Ovary (tissue), 9 donors: Measurements from ENCODE around the gene LIX1. TPM values are rescaled to one million over a fixed set of nuclear protein-coding genes. Genes with fewer than 3 reads are reported as not detected.
A peak's percentile ranks its signal among the peaks of the same experiment; 100 is the strongest.
"Not testable (repeated sequence)": the region's sequence is repeated elsewhere in the genome, so short reads cannot be mapped to it uniquely, and the experiment has no call there.

Experiments
- DNase-seq, 5 donors: peaks; one replicate each; pipeline ENCODE4 v3.0.0-alpha.2; 2019 to 2020
- H3K27ac ChIP-seq, 2 donors: fragments of 200-600 bp; one replicate each; pipeline versions ENCODE4 v1.5.1 to v1.8.0; 2019 to 2022
- H3K27me3 ChIP-seq: fragments of 200-600 bp; one replicate; pipeline ENCODE4 v1.8.0; 2022
- H3K36me3 ChIP-seq: fragments of 200-600 bp; sonication (generic); one replicate; pipeline ENCODE4 v1.5.1; 2019
- H3K4me1 ChIP-seq: one replicate; pipeline ENCODE4 v1.8.1; 2013; ENCODE audit warnings: mild to moderate bottlenecking, moderate library complexity; ENCODE audit not compliant: insufficient read depth
- H3K4me3 ChIP-seq: fragments of 200-600 bp; sonication (generic); one replicate; pipeline ENCODE4 v1.5.1; 2017
- H3K9me3 ChIP-seq, 2 donors: fragments of 200-600 bp in 1 of 2; sonication (generic) in 1 of 2; one replicate each; pipeline versions ENCODE4 v1.5.1 to v1.8.1; 2013 to 2019; ENCODE audit warnings: mild to moderate bottlenecking in 1 of 2, moderate library complexity in 1 of 2
- CTCF ChIP-seq, 3 donors: fragments of 450-650 bp in 2 of 3; fragments of 200-600 bp in 1 of 3; IDR thresholded peaks; one replicate each; pipeline versions ENCODE4 v1.5.1 to v1.8.0; 2016 to 2022; ENCODE audit warnings: antibody characterized with exemption in 3 of 3, mild to moderate bottlenecking in 1 of 3
- EP300 ChIP-seq: sonication (generic); formaldehyde crosslinking; IDR thresholded peaks from one replicate; pipeline ENCODE4 v1.6.1; 2017; ENCODE audit warnings: antibody characterized with exemption
- POLR2A ChIP-seq: fragments of 450-650 bp; IDR thresholded peaks from one replicate; pipeline ENCODE4 v1.6.1; 2017; ENCODE audit warnings: antibody characterized with exemption, mild to moderate bottlenecking, moderate library complexity
- WGBS, 3 donors: extraction: QIAGEN DNeasy Blood & Tissue Kit in 1 of 3; methylation state at CpG; one replicate each; pipeline versions ENCODE4 v1.1.5 to v1.1.7; 2013 to 2017; 5-methylcytosine and 5-hydroxymethylcytosine counted together
- intact Hi-C, 4 donors: fragments of 100-400 bp; cut with DNase I; formaldehyde crosslinking; loops; one replicate each; pipeline versions ENCODE4 v1.11.0 to v1.15.1; 2022 to 2023
- polyA plus RNA-seq, 2 donors: library from polyadenylated mRNA; stranded (reverse); fragments of 200-250 nt in 1 of 2; fragments of 350-450 nt in 1 of 2; fragmentation: Illumina TruSeq in 1 of 2; extraction: RNeasy Lipid Tissue Mini Kit (QIAGEN cat#74804) in 1 of 2; gene quantifications; one replicate each; pipeline ENCODE4 v1.2.3, GENCODE V29; 2013 to 2014
- total RNA-seq, 7 donors: library from RNA; depleted of rRNA in 2 of 7; stranded (reverse); fragments of >200 nt in 2 of 7; fragmentation: NEBNext Ultra II Directional in 3 of 7; extraction: Animal tissue kit (Norgen Biotek cat#: 25700) in 3 of 7; gene quantifications; one replicate each; pipeline versions ENCODE4 v1.1.0 to v1.2.4, GENCODE V29; 2016 to 2023
- donor health status: DM: no; HTN: no; CAD: no; lungs with moderate emphysema.
- donor health status: DM: no; HTN: no; CAD: no.
- donor health status: Bipolar disorder and iron deficiency.
- donor health status: DM: yes; HTN: yes; CAD: no.
- donor health status: DM: no; HTN: no; CAD: no.
- donor health status: DM: yes; HTN: yes; CAD: no.

The LIX1 gene
- total and polyA plus RNA-seq, 9 donors = 0.12 to 0.20 TPM; not detected in 7

GRCh38 chr5:97183100-97183929 is 40.9 kb upstream of the LIX1 start, which contains the start of gene RIOK2:
TSS of gene RIOK2 (minus strand) at chr5:97183247. CDS start at chr5:97183191, 56 bp downstream.
- no peaks in the 10 kb centered on the region for H3K27me3 ChIP-seq
- TF ChIP-seq POLR2A (peak; percentile 23), CTCF (IDR thresholded peaks at IDR 0.05) (no peak), EP300 (no peak)
- H3K4me3 ChIP-seq = peak within 1 kb of the TSS; percentile 70
- intact Hi-C loops = no loop called here
- peaks cover 7% of the 10 kb centered on the region for H3K4me1 ChIP-seq
- WGBS, 3 donors = 0 to 1% (median 0%) methylated on average over 44 of the region's 44 CpGs
- no peaks in the 10 kb centered on the region for H3K36me3 ChIP-seq
- peak; percentile 90 to 93 (median 92) for DNase-seq
- H3K9me3 ChIP-seq = no peaks in the 10 kb centered on the region
- peak within 1 kb of the TSS; percentile 43 to 81 for H3K27ac ChIP-seq

- peak overlapping the region; percentile 70 for H3K4me3 ChIP-seq
- no peak for DNase-seq
- 0% methylated on average over 12 of the region's 12 CpGs for WGBS, 3 donors
- H3K27ac ChIP-seq = peak overlapping the region; percentile 43 to 81
- no peaks in the 10 kb centered on the region for H3K9me3 ChIP-seq
- peaks cover 7% of the 10 kb centered on the region for H3K4me1 ChIP-seq
- H3K27me3 ChIP-seq = no peaks in the 10 kb centered on the region
- intact Hi-C loops = no loop called here
- H3K36me3 ChIP-seq = no peaks in the 10 kb centered on the region
- no peak for TF ChIP-seq CTCF (IDR thresholded peaks at IDR 0.05)
- TF ChIP-seq EP300 = no peak
- TF ChIP-seq POLR2A = no peak
Observed at GRCh38 chr5:97182571-97183099, 40.2 kb upstream of the LIX1 start.

GRCh38 chr5:97181856-97182545 is 39.6 kb upstream of the LIX1 start:
- H3K27ac ChIP-seq = no peak overlapping the region
- intact Hi-C loops = no loop called here
- peak overlapping the region; percentile 70 for H3K4me3 ChIP-seq
- DNase-seq = no peak
- no peaks in the 10 kb centered on the region for H3K27me3 ChIP-seq
- H3K4me1 ChIP-seq = peaks cover 7% of the 10 kb centered on the region
- 59 to 68% (median 63%) methylated on average over 4 of the region's 4 CpGs for WGBS, 3 donors
- H3K36me3 ChIP-seq = no peaks in the 10 kb centered on the region
- no peak for TF ChIP-seq CTCF (IDR thresholded peaks at IDR 0.05)
- no peak for TF ChIP-seq EP300
- TF ChIP-seq POLR2A = no peak
- H3K9me3 ChIP-seq = no peaks in the 10 kb centered on the region

GRCh38 chr5:97179457-97179856 is 37.0 kb upstream of the LIX1 start:
- H3K9me3 ChIP-seq, DNase-seq, H3K4me1 ChIP-seq, H3K27ac ChIP-seq, intact Hi-C loops, H3K27me3 ChIP-seq, H3K4me3 ChIP-seq, H3K36me3 ChIP-seq: not testable (repeated sequence)
- 60 to 77% (median 63%) methylated on average over 3 of the region's 3 CpGs for WGBS, 3 donors
